Measurements from ENCODE around the gene CDCA7. TPM values are rescaled to one million over a fixed set of nuclear protein-coding genes. Genes with fewer than 3 reads are reported as not detected.
A peak's percentile ranks its signal among the peaks of the same experiment; 100 is the strongest.

CDCA7 gene
- total RNA-seq, 2 experiments from 2014 or later, result 1.6 to 1.8 TPM

DNA sequence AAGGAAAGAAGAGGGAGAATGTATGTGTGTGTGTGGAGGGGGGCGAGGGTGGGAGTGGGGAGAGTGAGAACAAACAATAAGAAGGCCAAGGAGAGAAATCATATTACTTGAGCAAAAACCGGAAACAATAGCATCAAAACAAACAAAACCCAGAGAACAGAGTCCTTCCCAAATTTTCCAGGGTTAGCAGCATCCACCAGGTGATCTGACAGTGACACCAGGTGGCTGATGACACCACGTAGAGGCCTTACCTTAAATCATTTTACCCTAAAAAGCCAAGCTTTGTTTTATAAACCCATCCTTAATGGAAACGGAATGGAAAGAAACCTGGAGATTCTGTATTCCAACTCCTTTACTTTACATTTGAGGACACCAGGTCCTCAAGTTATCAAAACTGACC, 42.9 kb downstream of the CDCA7 start:
- Mint-ChIP-seq H3K36me3 (ENCODE audit: low read depth) (no peaks in the 10 kb centered on the region), H3K9me3 (no peaks in the 10 kb centered on the region), H3K27me3 (peaks cover 75% of the 10 kb centered on the region), H3K4me1 (ENCODE audit: low read depth) (peaks cover 4% of the 10 kb centered on the region), H3K27ac (no peak overlapping the region), H3K4me3 (no peak overlapping the region)
- ATAC-seq (ENCODE audit: poor library complexity) (no peak), DNase-seq (no peak)
- Histone ChIP-seq H3K36me3 (ENCODE audit: insufficient read depth, low read length) (no peaks in the 10 kb centered on the region), H3K4me1 (ENCODE audit: insufficient read depth, low read length) (peaks cover 4% of the 10 kb centered on the region), H3K27me3 (ENCODE audit: control insufficient read depth in 1 of 2, insufficient read depth in 2 of 2, low read length in 2 of 2) (peaks cover 22 to 42% of the 10 kb centered on the region in 2 experiments), H3K4me3 (ENCODE audit: low read length) (no peak overlapping the region), H3K9me3 (ENCODE audit: control insufficient read depth in 1 of 2, insufficient read depth in 1 of 2, low read length in 2 of 2) (no peaks in the 10 kb centered on the region), H3K27ac (ENCODE audit: low read depth in 1 of 2, low read length in 2 of 2) (no peak overlapping the region)
- TF ChIP-seq CTCF (IDR thresholded peaks at IDR 0.05), result no peak
- intact Hi-C loops (cut with DNase I, micrococcal nuclease), result no loop called here
- POLR2A ChIA-PET, result no interaction called here
- CTCF ChIA-PET, result no interaction called here

GRCh38 chr2:173399229-173399628, 44.6 kb downstream of the CDCA7 start:
- no peak for DNase-seq
- H3K36me3 Mint-ChIP-seq (ENCODE audit: low read depth), result no peaks in the 10 kb centered on the region
- Histone ChIP-seq H3K4me3 (ENCODE audit: low read length) (no peak overlapping the region), H3K4me1 (ENCODE audit: insufficient read depth, low read length) (peaks cover 5% of the 10 kb centered on the region), H3K9me3 (ENCODE audit: control insufficient read depth in 1 of 2, insufficient read depth in 1 of 2, low read length in 2 of 2) (no peaks in the 10 kb centered on the region), H3K27ac (ENCODE audit: low read depth in 1 of 2, low read length in 2 of 2) (no peak overlapping the region), H3K36me3 (ENCODE audit: insufficient read depth, low read length) (no peaks in the 10 kb centered on the region), H3K27me3 (ENCODE audit: control insufficient read depth in 1 of 2, insufficient read depth in 2 of 2, low read length in 2 of 2) (peaks cover 28 to 54% of the 10 kb centered on the region in 2 experiments)
- no peaks in the 10 kb centered on the region for H3K9me3 Mint-ChIP-seq
- no peak overlapping the region for H3K27ac Mint-ChIP-seq
- no peak for ATAC-seq (ENCODE audit: poor library complexity)
- intact Hi-C loops (cut with DNase I, micrococcal nuclease), result no loop called here
- no peak for TF ChIP-seq CTCF (IDR thresholded peaks at IDR 0.05)
- H3K4me3 Mint-ChIP-seq, result no peak overlapping the region
- POLR2A ChIA-PET, result no interaction called here
- H3K27me3 Mint-ChIP-seq, result peaks cover 82% of the 10 kb centered on the region
- CTCF ChIA-PET, result no interaction called here
- H3K4me1 Mint-ChIP-seq (ENCODE audit: low read depth), result peaks cover 5% of the 10 kb centered on the region

- peaks cover 81% of the 10 kb centered on the region for H3K27me3 Mint-ChIP-seq
- ATAC-seq (ENCODE audit: poor library complexity) (no peak), DNase-seq (peak in 2 of 14 experiments; percentile 11 to 26)
- H3K9me3 Mint-ChIP-seq, result no peaks in the 10 kb centered on the region
- H3K9me3 ChIP-seq (ENCODE audit: control insufficient read depth in 1 of 2, insufficient read depth in 1 of 2, low read length in 2 of 2), result no peaks in the 10 kb centered on the region
- H3K36me3 ChIP-seq (ENCODE audit: insufficient read depth, low read length), result no peaks in the 10 kb centered on the region
- no peak for TF ChIP-seq CTCF (IDR thresholded peaks at IDR 0.05)
- H3K36me3 Mint-ChIP-seq (ENCODE audit: low read depth), result no peaks in the 10 kb centered on the region
- peaks cover 28 to 59% of the 10 kb centered on the region in 2 experiments for H3K27me3 ChIP-seq (ENCODE audit: control insufficient read depth in 1 of 2, insufficient read depth in 2 of 2, low read length in 2 of 2)
- H3K4me1 Mint-ChIP-seq (ENCODE audit: low read depth), result peaks cover 5% of the 10 kb centered on the region
- ChIA-PET POLR2A (interaction anchor here (1.9 kb wide), 1 partner anchor 941 kb away, joined by 6 read pairs; no protein-coding TSS in a partner anchor), CTCF (no interaction called here)
- no peak overlapping the region for H3K27ac Mint-ChIP-seq
- H3K4me3 Mint-ChIP-seq, result no peak overlapping the region
- intact Hi-C loops (cut with DNase I, micrococcal nuclease), result loop anchor here in 1 of 2 experiments (5.0 to 10.0 kb wide), 2 partner anchors 602 to 1044 kb away; no protein-coding TSS in a partner anchor
- H3K4me3 ChIP-seq (ENCODE audit: low read length), result no peak overlapping the region
- H3K4me1 ChIP-seq (ENCODE audit: insufficient read depth, low read length), result peaks cover 5% of the 10 kb centered on the region
- no peak overlapping the region for H3K27ac ChIP-seq (ENCODE audit: low read depth in 1 of 2, low read length in 2 of 2)
Observed at GRCh38 chr2:173400760-173401159, 46.1 kb downstream of the CDCA7 start.

Measured in CD4-positive, alpha-beta T cell (primary cell).